22Rv1 (cell line): Measurements from ENCODE around the gene GPC4.

Experiments used
- ZFX ChIP-seq: fragments of 450-650 bp; IDR thresholded peaks from 2 replicates; pipeline ENCODE4 v1.6.1; 2017; ENCODE audit warnings: antibody characterized with exemption, borderline replicate concordance
- TF ChIP-seq, protein P1 (sequence below): fragments of 450-650 bp; IDR thresholded peaks from 2 replicates; pipeline ENCODE4 v1.5.1; 2017; ENCODE audit warnings: mild to moderate bottlenecking

DNA sequence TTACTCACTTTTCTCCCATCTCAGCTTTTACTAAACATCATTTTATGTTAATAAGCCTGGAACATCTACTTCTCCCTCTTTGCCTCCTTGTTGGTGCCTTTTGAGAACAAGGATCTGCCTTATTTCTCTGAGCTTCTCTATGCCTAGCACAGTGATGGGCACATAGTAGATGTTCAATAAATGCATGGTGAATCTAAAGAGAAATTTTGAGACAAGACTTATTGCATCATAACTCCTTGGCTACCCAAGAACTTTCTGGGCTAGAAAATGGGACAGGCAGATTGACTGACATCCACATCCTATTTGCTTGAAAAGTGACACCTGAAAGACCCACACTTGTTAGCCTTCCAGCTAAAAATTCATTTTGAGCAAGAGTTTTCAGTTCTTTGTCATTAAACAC, 109.9 kb downstream of the GPC4 start:
- TF ChIP-seq, protein P1, sequence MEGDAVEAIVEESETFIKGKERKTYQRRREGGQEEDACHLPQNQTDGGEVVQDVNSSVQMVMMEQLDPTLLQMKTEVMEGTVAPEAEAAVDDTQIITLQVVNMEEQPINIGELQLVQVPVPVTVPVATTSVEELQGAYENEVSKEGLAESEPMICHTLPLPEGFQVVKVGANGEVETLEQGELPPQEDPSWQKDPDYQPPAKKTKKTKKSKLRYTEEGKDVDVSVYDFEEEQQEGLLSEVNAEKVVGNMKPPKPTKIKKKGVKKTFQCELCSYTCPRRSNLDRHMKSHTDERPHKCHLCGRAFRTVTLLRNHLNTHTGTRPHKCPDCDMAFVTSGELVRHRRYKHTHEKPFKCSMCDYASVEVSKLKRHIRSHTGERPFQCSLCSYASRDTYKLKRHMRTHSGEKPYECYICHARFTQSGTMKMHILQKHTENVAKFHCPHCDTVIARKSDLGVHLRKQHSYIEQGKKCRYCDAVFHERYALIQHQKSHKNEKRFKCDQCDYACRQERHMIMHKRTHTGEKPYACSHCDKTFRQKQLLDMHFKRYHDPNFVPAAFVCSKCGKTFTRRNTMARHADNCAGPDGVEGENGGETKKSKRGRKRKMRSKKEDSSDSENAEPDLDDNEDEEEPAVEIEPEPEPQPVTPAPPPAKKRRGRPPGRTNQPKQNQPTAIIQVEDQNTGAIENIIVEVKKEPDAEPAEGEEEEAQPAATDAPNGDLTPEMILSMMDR: no peak
- TF ChIP-seq ZFX: no peak
